Cardiac muscle cell (in vitro differentiated cells and primary cell): Measurements from ENCODE around the gene MLLT10. TPM values are rescaled to one million over a fixed set of nuclear protein-coding genes. Genes with fewer than 3 reads are reported as not detected.

Source experiments
- DNase-seq, 2 donors: peaks; one replicate each; pipeline versions ENCODE4 v3.0.0 to v3.0.0-alpha.2; 2010 to 2017; ENCODE audit warnings: low read depth in 1 of 2, low spot score in 1 of 2
- H3K27ac ChIP-seq: fragments of 200-600 bp; sonication (generic); 2 replicates; pipeline ENCODE4 v1.5.1; 2016
- H3K27me3 ChIP-seq: fragments of 200-600 bp; sonication (generic); 2 replicates; pipeline ENCODE4 v1.6.0; 2016; ENCODE audit warnings: control low read depth
- H3K36me3 ChIP-seq: fragments of 200-600 bp; sonication (generic); 2 replicates; pipeline ENCODE4 v1.5.1; 2016; ENCODE audit warnings: control low read depth
- H3K4me1 ChIP-seq: fragments of 200-600 bp; sonication (generic); 2 replicates; pipeline ENCODE4 v1.8.1; 2017; ENCODE audit warnings: low read depth, mild to moderate bottlenecking, mixed run types
- H3K4me3 ChIP-seq: fragments of 200-600 bp; sonication (generic); 2 replicates; pipeline ENCODE4 v1.5.1; 2016; ENCODE audit warnings: mild to moderate bottlenecking
- H3K9me3 ChIP-seq: fragments of 200-600 bp; sonication (generic); 2 replicates; pipeline ENCODE4 v1.5.1; 2017; ENCODE audit warnings: low read depth, mild to moderate bottlenecking, control low read depth
- CTCF ChIP-seq: IDR thresholded peaks from 2 replicates; pipeline ENCODE4 v1.5.1; 2012; ENCODE audit warnings: low read depth, mild to moderate bottlenecking, low read length
- polyA plus RNA-seq: library from polyadenylated mRNA; unstranded; fragments of >200 nt; fragmentation: Nextera tagmentation; extraction: Ambion mirVana; gene quantifications from 2 replicates; pipeline ENCODE4 v1.2.1, GENCODE V29; 2016
- total RNA-seq: library from RNA; depleted of rRNA; stranded (reverse); fragments of >200 nt; gene quantifications from 2 replicates; pipeline ENCODE4 v1.2.3, GENCODE V29; 2016

The MLLT10 gene
- total and polyA plus RNA-seq, 2 experiments from 2014 or later = 38.4 to 40.6 TPM

GRCh38 chr10:21688009-21688332 lies 153.9 kb downstream of the MLLT10 start:
- no peaks in the 10 kb centered on the region for H3K27me3 ChIP-seq
- no peak overlapping the region for H3K4me3 ChIP-seq
- DNase-seq = no peak
- peaks cover 5% of the 10 kb centered on the region for H3K4me1 ChIP-seq
- no peak overlapping the region for H3K27ac ChIP-seq
- H3K36me3 ChIP-seq = no peaks in the 10 kb centered on the region
- H3K9me3 ChIP-seq = no peaks in the 10 kb centered on the region
- no peak for TF ChIP-seq CTCF

DNA sequence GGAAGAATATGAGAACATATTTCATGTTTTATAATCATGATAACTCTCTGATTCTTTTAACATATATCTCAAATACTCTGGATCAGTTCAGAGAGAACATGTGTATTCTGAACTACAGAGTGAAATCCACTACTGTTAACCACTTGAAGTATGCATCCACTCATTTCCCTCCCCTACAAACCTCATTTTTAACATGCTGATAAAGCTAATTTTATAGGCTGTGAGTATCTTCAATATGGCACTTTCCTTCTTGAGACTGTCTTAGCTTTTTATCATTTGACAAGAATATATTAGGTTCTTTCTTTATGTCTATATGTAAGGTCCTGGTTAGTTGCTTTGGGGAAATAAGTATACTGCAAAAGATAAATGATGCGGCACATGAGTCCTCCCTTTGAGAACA lies 154.8 kb downstream of the MLLT10 start:
- TF ChIP-seq CTCF = no peak
- no peaks in the 10 kb centered on the region for H3K9me3 ChIP-seq
- H3K4me1 ChIP-seq = peaks cover 5% of the 10 kb centered on the region
- no peaks in the 10 kb centered on the region for H3K27me3 ChIP-seq
- DNase-seq = no peak
- no peaks in the 10 kb centered on the region for H3K36me3 ChIP-seq
- peak overlapping the region; percentile 2 for H3K27ac ChIP-seq
- no peak overlapping the region for H3K4me3 ChIP-seq

GRCh38 chr10:21689881-21690280 lies 155.8 kb downstream of the MLLT10 start:
- Histone ChIP-seq H3K9me3 (no peaks in the 10 kb centered on the region), H3K36me3 (no peaks in the 10 kb centered on the region), H3K4me3 (no peak overlapping the region), H3K27me3 (no peaks in the 10 kb centered on the region), H3K4me1 (peaks cover 11% of the 10 kb centered on the region), H3K27ac (no peak overlapping the region)
- no peak for DNase-seq
- TF ChIP-seq CTCF = no peak

DNA sequence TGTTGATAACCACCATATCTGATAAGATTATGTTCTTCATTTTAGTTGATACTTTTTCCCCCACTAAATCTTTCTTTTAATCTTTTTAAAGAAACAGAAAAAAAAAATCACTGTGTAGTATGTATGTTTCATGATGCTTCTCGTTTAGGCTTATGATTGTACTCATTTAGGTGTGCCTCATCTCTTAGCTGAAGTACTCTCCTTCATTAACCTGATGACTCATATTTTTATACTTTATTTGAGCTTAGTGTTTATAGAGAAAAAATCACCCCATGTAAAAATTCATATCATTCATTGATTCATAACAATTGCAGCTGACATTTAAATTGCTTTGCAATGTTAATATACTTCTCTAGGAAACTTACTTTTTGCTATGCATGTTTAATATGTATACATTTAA lies 158.9 kb downstream of the MLLT10 start:
- Histone ChIP-seq H3K4me1 (peaks cover 24% of the 10 kb centered on the region), H3K27ac (no peak overlapping the region), H3K4me3 (no peak overlapping the region), H3K27me3 (no peaks in the 10 kb centered on the region), H3K36me3 (no peaks in the 10 kb centered on the region), H3K9me3 (no peaks in the 10 kb centered on the region)
- DNase-seq = no peak
- no peak for TF ChIP-seq CTCF

DNA sequence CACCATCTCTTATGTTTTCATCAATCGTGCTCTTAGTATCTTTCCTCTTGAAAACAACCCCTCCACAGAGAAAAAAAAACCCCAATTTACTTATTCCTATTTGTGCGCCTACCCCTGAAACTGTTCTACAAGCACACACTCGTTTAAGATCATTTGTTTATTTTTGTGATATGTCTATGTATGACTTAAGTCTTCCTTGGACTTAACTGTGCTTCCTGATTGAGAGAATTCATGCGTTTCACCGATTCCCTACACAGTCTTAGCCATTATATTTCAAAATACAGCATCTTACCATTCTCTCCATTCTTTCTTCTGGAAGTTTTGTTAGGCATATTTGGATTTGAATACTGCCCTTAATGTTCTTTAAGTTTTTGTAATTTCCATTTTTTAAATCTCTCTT lies 159.4 kb downstream of the MLLT10 start:
- peaks cover 24% of the 10 kb centered on the region for H3K4me1 ChIP-seq
- no peak overlapping the region for H3K4me3 ChIP-seq
- no peak overlapping the region for H3K27ac ChIP-seq
- no peak for TF ChIP-seq CTCF
- H3K36me3 ChIP-seq = no peaks in the 10 kb centered on the region
- no peaks in the 10 kb centered on the region for H3K9me3 ChIP-seq
- no peaks in the 10 kb centered on the region for H3K27me3 ChIP-seq
- no peak for DNase-seq

DNA sequence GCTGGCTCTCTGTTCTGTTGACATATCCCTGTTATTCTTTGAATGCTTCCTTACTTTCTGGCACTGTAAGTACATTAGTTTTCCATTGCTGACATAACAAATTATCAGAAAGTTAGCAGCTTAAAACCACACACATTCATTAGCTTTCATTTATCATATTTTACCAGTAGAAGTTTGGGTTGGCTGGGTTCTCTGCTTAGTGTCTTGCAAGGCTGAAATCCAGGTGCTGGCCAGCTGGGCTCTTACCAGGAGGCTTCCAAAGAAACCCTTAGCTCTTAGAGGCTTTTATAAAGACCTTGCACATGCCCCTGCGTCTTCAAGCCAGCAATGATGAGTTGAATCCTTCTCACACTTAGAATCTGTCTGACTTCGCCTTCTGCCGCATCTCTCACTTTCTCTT lies 160.6 kb downstream of the MLLT10 start:
- DNase-seq = peak in 1 of 2 donors; percentile 32
- no peaks in the 10 kb centered on the region for H3K27me3 ChIP-seq
- no peak overlapping the region for H3K4me3 ChIP-seq
- peak overlapping the region; percentile 51 for H3K27ac ChIP-seq
- H3K9me3 ChIP-seq = no peaks in the 10 kb centered on the region
- TF ChIP-seq CTCF = no peak
- no peaks in the 10 kb centered on the region for H3K36me3 ChIP-seq
- H3K4me1 ChIP-seq = peaks cover 19% of the 10 kb centered on the region
